HG03469 (cell line): ENCODE measurements around the gene TMCO4.

ENCODE experiments used
- ATAC-seq: cut with Tn5 transposase; IDR thresholded peaks from one replicate; pipeline ENCODE4 v1.9.1; 2021; ENCODE audit warnings: mild to moderate bottlenecking, moderate library complexity, moderate number of reproducible peaks; ENCODE audit not compliant: unreplicated experiment

TMCO4 gene

GRCh38 chr1:19723874-19724273 is 75.8 kb downstream of the TMCO4 start:
- no peak for ATAC-seq

- ATAC-seq, result no peak
Measured at GRCh38 chr1:19720973-19721372, 78.7 kb downstream of the TMCO4 start.

- ATAC-seq, result no peak
Measured at GRCh38 chr1:19720174-19720573, 79.5 kb downstream of the TMCO4 start.

GRCh38 chr1:19717467-19717866 is 82.2 kb downstream of the TMCO4 start:
- no peak for ATAC-seq

- no peak for ATAC-seq
Measured at GRCh38 chr1:19715334-19716203, 84.1 kb downstream of the TMCO4 start.

GRCh38 chr1:19712928-19713327 is 86.8 kb downstream of the TMCO4 start:
- no peak for ATAC-seq

GRCh38 chr1:19710825-19711611 is 88.7 kb downstream of the TMCO4 start:
- no peak for ATAC-seq

- no peak for ATAC-seq
Measured at GRCh38 chr1:19709260-19709793, 90.4 kb downstream of the TMCO4 start.

- ATAC-seq, result no peak
Measured at GRCh38 chr1:19708567-19709110, 91.1 kb downstream of the TMCO4 start.

- ATAC-seq, result no peak
Measured at GRCh38 chr1:19706136-19706535, 93.6 kb downstream of the TMCO4 start.

GRCh38 chr1:19705464-19705863 is 94.3 kb downstream of the TMCO4 start:
- ATAC-seq, result no peak

GRCh38 chr1:19704247-19705113 is 95.2 kb downstream of the TMCO4 start:
- no peak for ATAC-seq

GRCh38 chr1:19703280-19703679 is 96.4 kb downstream of the TMCO4 start:
- no peak for ATAC-seq

GRCh38 chr1:19700079-19700777 is 99.5 kb downstream of the TMCO4 start:
- no peak for ATAC-seq

- ATAC-seq, result no peak
Measured at GRCh38 chr1:19698181-19698580, 101.5 kb downstream of the TMCO4 start.

GRCh38 chr1:19696820-19697219 is 102.9 kb downstream of the TMCO4 start:
- ATAC-seq, result no peak

GRCh38 chr1:19695772-19696171 is 103.9 kb downstream of the TMCO4 start:
- ATAC-seq, result no peak

GRCh38 chr1:19694298-19694697 is 105.4 kb downstream of the TMCO4 start:
- no peak for ATAC-seq

- ATAC-seq, result no peak
Measured at GRCh38 chr1:19690342-19690741, 109.4 kb downstream of the TMCO4 start.

- no peak for ATAC-seq
Measured at GRCh38 chr1:19689856-19690255, 109.9 kb downstream of the TMCO4 start.
